ENCODE data around the gene TMOD3. TPM values are rescaled to one million over a fixed set of nuclear protein-coding genes. Genes with fewer than 3 reads are reported as not detected.
"Not testable (repeated sequence)": the region's sequence is repeated elsewhere in the genome, so short reads cannot be mapped to it uniquely, and the experiment has no call there.

TMOD3 gene
- total RNA-seq, 1 experiment from 2014 or later = 19.3 TPM

GRCh38 chr15:51883271-51883837 is 53.9 kb downstream of the TMOD3 start:
- in situ Hi-C loops (cut with HindIII; ENCODE audit: low pct_unique_long_range_greater_than_20kb, low sequenced_read_pairs) = no loop called here
- no peak for DNase-seq (ENCODE audit: low read depth, low spot score)

DNA sequence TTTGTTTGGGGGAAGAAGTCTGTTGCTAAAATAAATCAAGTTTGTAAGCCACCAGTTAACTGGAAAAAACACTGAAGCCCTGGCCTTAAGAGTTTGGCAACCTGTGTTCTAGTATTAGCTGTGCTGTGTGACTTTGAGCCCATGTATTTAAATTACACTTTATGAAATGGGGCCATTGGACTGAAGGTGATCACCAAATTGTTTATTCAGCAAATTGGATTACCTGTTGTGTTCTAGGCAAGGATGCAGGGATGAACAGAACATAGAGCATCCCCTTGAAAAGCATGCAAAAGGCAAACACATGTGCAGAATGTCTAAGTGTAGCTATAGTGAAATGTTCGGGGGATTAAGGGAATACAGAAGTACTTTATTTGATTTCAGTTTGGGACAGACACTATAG is 54.6 kb downstream of the TMOD3 start:
- in situ Hi-C loops (cut with HindIII; ENCODE audit: low pct_unique_long_range_greater_than_20kb, low sequenced_read_pairs) = no loop called here

GRCh38 chr15:51884517-51885236 is 55.2 kb downstream of the TMOD3 start:
- no peak for DNase-seq (ENCODE audit: low read depth, low spot score)
- in situ Hi-C loops (cut with HindIII; ENCODE audit: low pct_unique_long_range_greater_than_20kb, low sequenced_read_pairs) = no loop called here

More for the DNA sequence above, 54.6 kb downstream of the TMOD3 start:
- DNase-seq (ENCODE audit: low read depth, low spot score) = no peak

DNA sequence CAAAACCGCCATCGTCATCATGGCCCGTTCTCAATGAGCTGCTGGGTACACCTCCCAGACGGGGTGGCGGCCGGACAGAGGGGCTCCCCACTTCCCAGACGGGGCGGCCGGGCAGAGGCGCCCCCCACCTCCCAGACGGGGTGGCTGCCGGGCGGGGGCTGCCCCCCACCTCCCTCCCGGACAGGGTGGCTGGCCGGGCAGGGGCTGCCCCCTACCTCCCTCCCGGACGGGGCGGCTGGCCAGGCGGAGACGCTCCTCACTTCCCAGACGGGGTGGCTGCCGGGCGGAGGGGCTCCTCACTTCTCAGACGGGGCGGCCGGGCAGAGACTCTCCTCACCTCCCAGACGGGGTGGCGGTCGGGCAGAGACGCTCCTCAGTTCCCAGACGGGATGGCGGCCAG is 56.3 kb downstream of the TMOD3 start:
- in situ Hi-C loops (cut with HindIII; ENCODE audit: low pct_unique_long_range_greater_than_20kb, low sequenced_read_pairs) = not testable (repeated sequence)

DNA sequence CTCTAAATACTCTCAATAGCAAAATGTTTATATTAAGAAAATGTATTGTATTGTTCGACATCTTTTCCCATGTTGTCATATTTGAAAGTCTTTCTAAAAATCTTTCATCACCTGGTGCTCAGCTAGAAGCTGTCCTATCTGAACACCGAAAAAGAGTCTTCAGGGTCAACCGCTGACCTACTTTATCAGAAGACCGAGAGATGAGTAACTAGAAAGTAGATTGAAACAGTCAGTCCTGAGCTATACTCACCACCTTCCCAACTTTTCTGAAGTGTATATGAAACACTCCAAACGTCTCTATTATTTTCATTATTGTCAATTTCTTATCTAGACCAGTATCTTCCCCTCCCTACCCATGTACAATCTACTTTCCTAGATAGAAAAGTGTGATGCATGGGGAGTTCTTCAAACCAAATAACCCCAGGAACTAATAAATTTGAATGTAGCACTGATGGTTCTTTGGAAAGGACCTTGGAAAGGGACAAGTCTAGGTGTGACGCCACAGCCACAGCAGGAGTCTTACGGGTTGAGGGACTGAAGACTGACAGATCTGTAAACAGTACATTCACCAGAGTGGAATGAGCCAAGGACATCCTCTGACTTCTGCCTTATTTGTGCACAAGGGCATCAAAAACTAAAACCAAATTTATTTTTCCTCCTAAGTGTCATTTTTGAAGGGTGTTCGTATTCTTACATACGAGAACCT is 58.6 kb downstream of the TMOD3 start:
- DNase-seq (ENCODE audit: low read depth, low spot score) = no peak
- in situ Hi-C loops (cut with HindIII; ENCODE audit: low pct_unique_long_range_greater_than_20kb, low sequenced_read_pairs) = no loop called here

More for the DNA sequence above, 56.3 kb downstream of the TMOD3 start:
- not testable (repeated sequence) for DNase-seq (ENCODE audit: low read depth, low spot score)

DNA sequence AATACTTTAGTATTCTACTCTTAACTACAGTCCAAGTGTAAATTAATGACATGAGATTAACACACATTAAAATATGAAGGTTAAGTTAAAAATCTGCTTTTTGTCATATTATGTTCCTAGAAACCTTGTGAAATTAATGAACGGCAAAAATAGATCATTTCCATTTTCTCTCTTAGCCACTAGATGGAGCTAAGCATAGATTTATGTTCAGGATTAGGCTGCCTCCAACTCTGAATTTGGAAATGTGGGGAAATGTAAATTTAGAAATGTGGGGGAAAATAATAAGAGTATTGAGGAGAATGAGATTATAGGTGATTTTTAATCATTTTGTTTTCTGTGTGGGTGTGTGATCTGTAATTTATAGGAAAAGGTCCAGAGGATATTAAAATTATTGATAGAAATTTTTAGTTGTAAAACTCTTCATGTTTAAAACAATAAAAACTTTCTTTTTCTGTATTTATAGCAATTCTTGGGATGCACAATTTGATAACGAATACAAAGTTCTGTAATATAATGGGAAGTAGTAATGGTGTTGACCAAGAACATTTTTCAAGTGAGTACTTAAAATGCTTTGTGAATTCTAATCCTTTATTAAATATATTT is 59.2 kb downstream of the TMOD3 start:
- in situ Hi-C loops (cut with HindIII; ENCODE audit: low pct_unique_long_range_greater_than_20kb, low sequenced_read_pairs) = no loop called here
- peak; percentile 44 for DNase-seq (ENCODE audit: low read depth, low spot score)

- no peak for DNase-seq (ENCODE audit: low read depth, low spot score)
- in situ Hi-C loops (cut with HindIII; ENCODE audit: low pct_unique_long_range_greater_than_20kb, low sequenced_read_pairs) = no loop called here
Observed at GRCh38 chr15:51889486-51889885, 60.0 kb downstream of the TMOD3 start.

GRCh38 chr15:51904421-51904820 is 75.0 kb downstream of the TMOD3 start:
- in situ Hi-C loops (cut with HindIII; ENCODE audit: low pct_unique_long_range_greater_than_20kb, low sequenced_read_pairs) = no loop called here
- no peak for DNase-seq (ENCODE audit: low read depth, low spot score)

DNA sequence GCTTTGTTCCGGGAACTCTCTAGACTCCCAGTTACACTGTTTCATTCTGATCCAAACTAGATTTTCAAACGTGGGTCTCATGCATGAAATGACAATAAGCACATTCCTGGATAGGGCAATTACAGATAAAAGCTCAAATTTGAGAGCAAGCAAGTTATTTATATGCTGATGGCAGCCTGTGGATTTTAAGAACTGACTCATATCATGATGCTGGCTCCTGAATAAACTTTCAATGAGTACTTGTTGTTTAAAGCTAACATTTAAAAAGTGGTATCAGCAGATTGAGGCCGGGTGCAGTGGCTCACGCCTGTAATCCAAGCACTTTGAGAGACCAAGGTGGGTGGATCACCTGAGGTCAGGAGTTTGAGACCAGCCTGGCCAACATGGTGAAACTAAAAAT is 75.5 kb downstream of the TMOD3 start:
- no peak for DNase-seq (ENCODE audit: low read depth, low spot score)
- in situ Hi-C loops (cut with HindIII; ENCODE audit: low pct_unique_long_range_greater_than_20kb, low sequenced_read_pairs) = no loop called here

- DNase-seq (ENCODE audit: low read depth, low spot score) = no peak
- in situ Hi-C loops (cut with HindIII; ENCODE audit: low pct_unique_long_range_greater_than_20kb, low sequenced_read_pairs) = no loop called here
Observed at GRCh38 chr15:51907136-51907862, 77.8 kb downstream of the TMOD3 start.

- DNase-seq (ENCODE audit: low read depth, low spot score) = no peak
Observed at GRCh38 chr15:51908316-51908715, 78.9 kb downstream of the TMOD3 start.

GRCh38 chr15:51909584-51909983 is 80.1 kb downstream of the TMOD3 start:
- no peak for DNase-seq (ENCODE audit: low read depth, low spot score)

More at GRCh38 chr15:51908316-51908715, 78.9 kb downstream of the TMOD3 start:
- in situ Hi-C loops (cut with HindIII; ENCODE audit: low pct_unique_long_range_greater_than_20kb, low sequenced_read_pairs) = no loop called here

GRCh38 chr15:51912528-51912927 is 83.1 kb downstream of the TMOD3 start:
- DNase-seq (ENCODE audit: low read depth, low spot score) = no peak
- in situ Hi-C loops (cut with HindIII; ENCODE audit: low pct_unique_long_range_greater_than_20kb, low sequenced_read_pairs) = no loop called here

More at GRCh38 chr15:51909584-51909983, 80.1 kb downstream of the TMOD3 start:
- in situ Hi-C loops (cut with HindIII; ENCODE audit: low pct_unique_long_range_greater_than_20kb, low sequenced_read_pairs) = no loop called here

- peak; percentile 59 for DNase-seq (ENCODE audit: low read depth, low spot score)
- in situ Hi-C loops (cut with HindIII; ENCODE audit: low pct_unique_long_range_greater_than_20kb, low sequenced_read_pairs) = no loop called here
Observed at GRCh38 chr15:51917493-51917892, 88.0 kb downstream of the TMOD3 start.

DNA sequence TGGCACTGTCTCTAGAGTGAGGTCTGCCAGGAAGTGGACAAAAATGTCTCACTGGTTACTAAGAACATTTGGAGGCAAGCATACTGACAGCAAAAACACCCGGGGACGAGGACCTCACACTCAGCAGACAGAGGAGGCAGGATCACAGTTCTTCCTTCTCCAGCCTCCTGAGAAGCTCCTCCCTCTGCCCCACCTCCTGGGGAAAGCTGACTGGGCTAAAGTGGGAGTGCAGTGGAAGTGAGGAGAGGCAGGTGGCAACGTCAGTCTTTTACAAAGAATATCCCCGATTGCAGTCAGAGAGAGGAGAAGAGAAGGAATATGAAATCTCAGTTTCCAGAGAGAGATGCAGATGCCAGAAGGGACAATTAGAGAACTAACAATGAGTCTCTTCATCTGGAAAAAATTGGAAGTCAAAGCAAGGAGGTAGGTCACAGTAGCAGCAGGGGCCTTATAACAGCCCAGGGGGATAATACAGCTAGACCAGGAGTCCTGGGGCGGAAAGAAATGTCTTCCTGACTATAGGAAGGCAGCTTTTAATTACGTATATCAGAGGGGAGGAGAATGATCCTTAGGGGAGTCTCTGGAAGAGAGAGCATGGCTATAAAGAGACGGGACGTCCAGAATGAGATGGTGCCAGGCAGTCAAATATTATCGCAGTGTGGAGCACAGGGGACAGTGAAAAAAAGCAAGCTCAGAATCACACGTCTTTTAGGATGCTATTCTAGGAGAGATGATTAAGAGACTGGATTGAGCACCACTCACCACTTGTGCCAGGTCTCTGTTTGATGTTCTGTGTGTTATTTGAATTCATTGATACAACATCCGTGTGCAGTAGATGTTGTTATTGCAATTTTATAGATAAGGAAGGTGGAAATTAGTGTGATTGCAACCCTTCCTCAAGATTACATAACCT is 95.0 kb downstream of the TMOD3 start:
- in situ Hi-C loops (cut with HindIII; ENCODE audit: low pct_unique_long_range_greater_than_20kb, low sequenced_read_pairs) = no loop called here
- peak; percentile 37 for DNase-seq (ENCODE audit: low read depth, low spot score)

GRCh38 chr15:51926809-51927208 is 97.4 kb downstream of the TMOD3 start:
- no peak for DNase-seq (ENCODE audit: low read depth, low spot score)
- in situ Hi-C loops (cut with HindIII; ENCODE audit: low pct_unique_long_range_greater_than_20kb, low sequenced_read_pairs) = no loop called here

GRCh38 chr15:51931016-51931415 is 101.6 kb downstream of the TMOD3 start:
- DNase-seq (ENCODE audit: low read depth, low spot score) = no peak
- in situ Hi-C loops (cut with HindIII; ENCODE audit: low pct_unique_long_range_greater_than_20kb, low sequenced_read_pairs) = no loop called here

Data from SK-MEL-5 (cell line).